ENCODE results near the gene IL17RA. TPM values are rescaled to one million over a fixed set of nuclear protein-coding genes. Genes with fewer than 3 reads are reported as not detected.

IL17RA gene
- total RNA-seq, 3 donors from 2014 or later (not counting 1 experiment from before 2014, with no cell fraction given), result 22.1 to 42.6 (median 28.7) TPM

DNA sequence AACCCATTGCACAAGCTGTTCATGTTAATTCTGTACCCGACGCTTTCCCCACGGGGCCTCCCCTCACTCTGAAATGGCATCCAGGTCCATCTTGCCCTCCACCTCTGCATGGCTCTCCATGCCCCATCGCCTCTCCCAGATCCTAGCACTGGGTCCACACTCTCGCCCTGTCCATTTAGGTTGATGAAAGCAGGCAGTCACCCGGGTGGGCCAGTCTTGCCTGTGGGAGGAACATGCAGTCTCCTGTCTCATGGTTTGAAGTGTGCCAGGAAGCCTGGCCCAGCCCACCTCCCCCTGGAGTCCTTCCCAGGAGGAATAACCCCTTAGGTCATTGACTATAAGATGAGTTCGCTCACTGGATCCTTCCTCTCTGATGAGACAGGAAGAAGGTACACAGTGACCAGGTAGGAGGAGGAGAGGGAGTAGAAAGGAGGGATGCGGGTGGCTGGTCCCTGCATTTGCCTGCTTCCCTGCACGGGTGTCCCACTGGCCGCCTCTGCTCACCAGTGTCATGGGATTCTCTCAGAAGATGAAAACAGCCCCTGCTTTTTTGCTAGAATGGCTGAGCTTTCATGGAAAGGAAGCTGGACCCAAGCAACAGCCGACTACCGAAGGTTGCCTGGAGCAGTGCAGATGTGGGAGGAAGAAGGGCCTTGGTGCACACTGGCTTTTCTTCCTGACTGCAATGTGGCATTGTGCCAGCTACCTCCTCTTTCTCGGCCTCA is 29.5 kb downstream of the IL17RA start:
- DNase-seq, result no peak
- H3K4me3 ChIP-seq (ENCODE audit: low read length), result no peak overlapping the region
- H3K9me3 ChIP-seq (ENCODE audit: control insufficient read depth, insufficient read depth, low read length), result no peaks in the 10 kb centered on the region
- no peak for TF ChIP-seq CTCF (IDR thresholded peaks at IDR 0.05)
- Mint-ChIP-seq H3K4me1 (peaks cover 41 to 65% of the 10 kb centered on the region in 2 donors), H3K9me3 (no peaks in the 10 kb centered on the region), H3K27ac (no peak overlapping the region), H3K27me3 (ENCODE audit: low read depth in 2 of 2) (no peaks in the 10 kb centered on the region), H3K36me3 (no peaks in the 10 kb centered on the region), H3K4me3 (no peak overlapping the region)
- peaks cover 9% of the 10 kb centered on the region for H3K36me3 ChIP-seq (ENCODE audit: control insufficient read depth, insufficient read depth, low read length)
- peaks cover 45% of the 10 kb centered on the region for H3K4me1 ChIP-seq (ENCODE audit: control insufficient read depth, insufficient read depth, low read length)
- no peak overlapping the region for H3K27ac ChIP-seq (ENCODE audit: low read length)
- H3K27me3 ChIP-seq (ENCODE audit: control insufficient read depth, insufficient read depth, low read length), result no peaks in the 10 kb centered on the region
- ATAC-seq, result no peak
- intact Hi-C loops (cut with micrococcal nuclease), result no loop called here
- WGBS (ENCODE audit: insufficient coverage), result 72% methylated on average over 13 of the region's 13 CpGs

- no peak overlapping the region for H3K4me3 ChIP-seq (ENCODE audit: low read length)
- Mint-ChIP-seq H3K27me3 (ENCODE audit: low read depth in 2 of 2) (no peaks in the 10 kb centered on the region), H3K9me3 (no peaks in the 10 kb centered on the region), H3K4me3 (no peak overlapping the region), H3K36me3 (no peaks in the 10 kb centered on the region), H3K27ac (no peak overlapping the region), H3K4me1 (peaks cover 41 to 65% of the 10 kb centered on the region in 2 donors)
- H3K9me3 ChIP-seq (ENCODE audit: control insufficient read depth, insufficient read depth, low read length), result no peaks in the 10 kb centered on the region
- no peaks in the 10 kb centered on the region for H3K27me3 ChIP-seq (ENCODE audit: control insufficient read depth, insufficient read depth, low read length)
- DNase-seq (no peak), ATAC-seq (no peak)
- peaks cover 51% of the 10 kb centered on the region for H3K4me1 ChIP-seq (ENCODE audit: control insufficient read depth, insufficient read depth, low read length)
- no peak overlapping the region for H3K27ac ChIP-seq (ENCODE audit: low read length)
- intact Hi-C loops (cut with micrococcal nuclease), result no loop called here
- WGBS (ENCODE audit: insufficient coverage), result 88% methylated on average over 8 of the region's 9 CpGs
- no peak for TF ChIP-seq CTCF (IDR thresholded peaks at IDR 0.05)
- peaks cover 4% of the 10 kb centered on the region for H3K36me3 ChIP-seq (ENCODE audit: control insufficient read depth, insufficient read depth, low read length)
Measured at GRCh38 chr22:17114898-17115235, 30.1 kb downstream of the IL17RA start.

DNA sequence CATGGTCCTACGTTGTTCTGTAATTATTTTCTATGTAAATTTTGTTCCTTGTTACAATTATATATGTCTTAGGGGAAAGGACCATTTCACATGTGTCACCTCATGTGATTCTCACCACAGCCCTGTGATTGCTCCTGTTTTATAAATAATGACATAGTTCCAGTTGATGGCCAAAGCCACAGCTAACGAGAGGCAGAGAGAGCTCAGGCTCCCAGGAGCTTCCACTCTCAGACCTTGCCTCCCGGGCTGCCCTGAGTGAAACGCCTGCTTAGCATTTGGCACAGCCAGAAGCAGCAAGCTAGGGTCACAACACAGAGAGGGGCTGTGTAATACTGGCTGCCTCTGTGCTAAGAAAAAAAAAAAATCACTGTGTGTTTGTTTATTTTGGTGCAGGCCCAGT is 30.4 kb downstream of the IL17RA start:
- Mint-ChIP-seq H3K9me3 (no peaks in the 10 kb centered on the region), H3K36me3 (no peaks in the 10 kb centered on the region), H3K27me3 (ENCODE audit: low read depth in 2 of 2) (no peaks in the 10 kb centered on the region), H3K4me3 (no peak overlapping the region), H3K4me1 (peaks cover 41 to 65% of the 10 kb centered on the region in 2 donors), H3K27ac (peak overlapping the region in 1 of 2 donors; percentile 57)
- TF ChIP-seq CTCF (IDR thresholded peaks at IDR 0.05), result no peak
- 44% methylated on average over 3 of the region's 4 CpGs for WGBS (ENCODE audit: insufficient coverage)
- Histone ChIP-seq H3K36me3 (ENCODE audit: control insufficient read depth, insufficient read depth, low read length) (peaks cover 3% of the 10 kb centered on the region), H3K4me3 (ENCODE audit: low read length) (no peak overlapping the region), H3K27me3 (ENCODE audit: control insufficient read depth, insufficient read depth, low read length) (no peaks in the 10 kb centered on the region), H3K4me1 (ENCODE audit: control insufficient read depth, insufficient read depth, low read length) (peaks cover 53% of the 10 kb centered on the region), H3K9me3 (ENCODE audit: control insufficient read depth, insufficient read depth, low read length) (no peaks in the 10 kb centered on the region), H3K27ac (ENCODE audit: low read length) (no peak overlapping the region)
- intact Hi-C loops (cut with micrococcal nuclease), result no loop called here
- DNase-seq, result no peak
- no peak for ATAC-seq

Measured in natural killer cell (primary cell).